ENCODE measurements around the gene GSG1L. TPM values are rescaled to one million over a fixed set of nuclear protein-coding genes. Genes with fewer than 3 reads are reported as not detected.

Gene GSG1L
- total and polyA plus RNA-seq, 9 donors: 1.5 to 4.3 (median 2.9) TPM

GRCh38 chr16:27868180-27868579 is 195.3 kb downstream of the GSG1L start:
- Histone ChIP-seq H3K36me3 (ENCODE audit: control insufficient read depth, insufficient read depth, low read length) (no peaks in the 10 kb centered on the region), H3K27ac (ENCODE audit: low read length) (no peak overlapping the region), H3K4me1 (ENCODE audit: control insufficient read depth, insufficient read depth, low read length) (no peaks in the 10 kb centered on the region), H3K4me3 (ENCODE audit: low read length) (no peak overlapping the region), H3K27me3 (ENCODE audit: control insufficient read depth, insufficient read depth, low read length) (no peaks in the 10 kb centered on the region), H3K9me3 (replicated peaks; ENCODE audit: control insufficient read depth, low read depth, low read length) (peaks cover 10% of the 10 kb centered on the region)
- no CpG with 5 or more reads among the region's 7 CpGs for WGBS (ENCODE audit: insufficient coverage)
- DNase-seq: no peak

- no peaks in the 10 kb centered on the region for H3K27me3 ChIP-seq (ENCODE audit: control insufficient read depth, insufficient read depth, low read length)
- DNase-seq: peak; percentile 6
- WGBS (ENCODE audit: insufficient coverage): 31% methylated on average over 19 of the region's 19 CpGs
Measured at GRCh38 chr16:27867122-27868110, 196.1 kb downstream of the GSG1L start.

GRCh38 chr16:27863377-27863776 is 200.1 kb downstream of the GSG1L start:
- H3K9me3 ChIP-seq (replicated peaks; ENCODE audit: control insufficient read depth, low read depth, low read length): peaks cover 19% of the 10 kb centered on the region
- WGBS (ENCODE audit: insufficient coverage): no CpG with 5 or more reads among the region's 1 CpG
- DNase-seq: no peak
- no peak overlapping the region for H3K27ac ChIP-seq (ENCODE audit: low read length)
- no peaks in the 10 kb centered on the region for H3K4me1 ChIP-seq (ENCODE audit: control insufficient read depth, insufficient read depth, low read length)
- no peaks in the 10 kb centered on the region for H3K27me3 ChIP-seq (ENCODE audit: control insufficient read depth, insufficient read depth, low read length)
- no peak overlapping the region for H3K4me3 ChIP-seq (ENCODE audit: low read length)
- no peaks in the 10 kb centered on the region for H3K36me3 ChIP-seq (ENCODE audit: control insufficient read depth, insufficient read depth, low read length)

More at GRCh38 chr16:27867122-27868110, 196.1 kb downstream of the GSG1L start:
- Histone ChIP-seq H3K9me3 (replicated peaks; ENCODE audit: control insufficient read depth, low read depth, low read length) (peaks cover 17% of the 10 kb centered on the region), H3K4me1 (ENCODE audit: control insufficient read depth, insufficient read depth, low read length) (no peaks in the 10 kb centered on the region), H3K4me3 (ENCODE audit: low read length) (no peak overlapping the region), H3K36me3 (ENCODE audit: control insufficient read depth, insufficient read depth, low read length) (no peaks in the 10 kb centered on the region), H3K27ac (ENCODE audit: low read length) (no peak overlapping the region)

GRCh38 chr16:27862953-27863352 is 200.6 kb downstream of the GSG1L start:
- no peak for DNase-seq
- Histone ChIP-seq H3K27ac (ENCODE audit: low read length) (no peak overlapping the region), H3K9me3 (replicated peaks; ENCODE audit: control insufficient read depth, low read depth, low read length) (peaks cover 19% of the 10 kb centered on the region), H3K4me3 (ENCODE audit: low read length) (no peak overlapping the region), H3K27me3 (ENCODE audit: control insufficient read depth, insufficient read depth, low read length) (no peaks in the 10 kb centered on the region), H3K36me3 (ENCODE audit: control insufficient read depth, insufficient read depth, low read length) (no peaks in the 10 kb centered on the region), H3K4me1 (ENCODE audit: control insufficient read depth, insufficient read depth, low read length) (no peaks in the 10 kb centered on the region)
- no CpG with 5 or more reads among the region's 1 CpG for WGBS (ENCODE audit: insufficient coverage)

GRCh38 chr16:27860091-27860490 is 203.4 kb downstream of the GSG1L start:
- Histone ChIP-seq H3K4me1 (ENCODE audit: control insufficient read depth, insufficient read depth, low read length) (no peaks in the 10 kb centered on the region), H3K36me3 (ENCODE audit: control insufficient read depth, insufficient read depth, low read length) (no peaks in the 10 kb centered on the region), H3K27me3 (ENCODE audit: control insufficient read depth, insufficient read depth, low read length) (no peaks in the 10 kb centered on the region), H3K27ac (ENCODE audit: low read length) (no peak overlapping the region), H3K4me3 (ENCODE audit: low read length) (no peak overlapping the region), H3K9me3 (replicated peaks; ENCODE audit: control insufficient read depth, low read depth, low read length) (peaks cover 19% of the 10 kb centered on the region)
- 77% methylated on average over 4 of the region's 7 CpGs for WGBS (ENCODE audit: insufficient coverage)
- DNase-seq: no peak

GRCh38 chr16:27859020-27859419 is 204.5 kb downstream of the GSG1L start:
- H3K4me1 ChIP-seq (ENCODE audit: control insufficient read depth, insufficient read depth, low read length): no peaks in the 10 kb centered on the region
- H3K9me3 ChIP-seq (replicated peaks; ENCODE audit: control insufficient read depth, low read depth, low read length): peaks cover 16% of the 10 kb centered on the region
- H3K27ac ChIP-seq (ENCODE audit: low read length): no peak overlapping the region
- DNase-seq: no peak
- H3K27me3 ChIP-seq (ENCODE audit: control insufficient read depth, insufficient read depth, low read length): no peaks in the 10 kb centered on the region
- no peak overlapping the region for H3K4me3 ChIP-seq (ENCODE audit: low read length)
- H3K36me3 ChIP-seq (ENCODE audit: control insufficient read depth, insufficient read depth, low read length): no peaks in the 10 kb centered on the region
- WGBS (ENCODE audit: insufficient coverage): 58% methylated on average over 7 of the region's 8 CpGs

- H3K36me3 ChIP-seq (ENCODE audit: control insufficient read depth, insufficient read depth, low read length): no peaks in the 10 kb centered on the region
- 50% methylated on average over 2 of the region's 3 CpGs for WGBS (ENCODE audit: insufficient coverage)
Measured at GRCh38 chr16:27853651-27854050, 209.9 kb downstream of the GSG1L start.

GRCh38 chr16:27853101-27853500 is 210.4 kb downstream of the GSG1L start:
- WGBS (ENCODE audit: insufficient coverage): 38% methylated on average over 7 of the region's 9 CpGs
- no peaks in the 10 kb centered on the region for H3K4me1 ChIP-seq (ENCODE audit: control insufficient read depth, insufficient read depth, low read length)
- DNase-seq: no peak
- no peaks in the 10 kb centered on the region for H3K9me3 ChIP-seq (replicated peaks; ENCODE audit: control insufficient read depth, low read depth, low read length)
- H3K4me3 ChIP-seq (ENCODE audit: low read length): no peak overlapping the region
- peaks cover 11% of the 10 kb centered on the region for H3K27me3 ChIP-seq (ENCODE audit: control insufficient read depth, insufficient read depth, low read length)
- no peaks in the 10 kb centered on the region for H3K36me3 ChIP-seq (ENCODE audit: control insufficient read depth, insufficient read depth, low read length)
- no peak overlapping the region for H3K27ac ChIP-seq (ENCODE audit: low read length)

More at GRCh38 chr16:27853651-27854050, 209.9 kb downstream of the GSG1L start:
- H3K9me3 ChIP-seq (replicated peaks; ENCODE audit: control insufficient read depth, low read depth, low read length): no peaks in the 10 kb centered on the region
- DNase-seq: no peak
- H3K4me1 ChIP-seq (ENCODE audit: control insufficient read depth, insufficient read depth, low read length): no peaks in the 10 kb centered on the region
- H3K27me3 ChIP-seq (ENCODE audit: control insufficient read depth, insufficient read depth, low read length): peaks cover 11% of the 10 kb centered on the region
- H3K4me3 ChIP-seq (ENCODE audit: low read length): no peak overlapping the region
- H3K27ac ChIP-seq (ENCODE audit: low read length): no peak overlapping the region

- no peaks in the 10 kb centered on the region for H3K36me3 ChIP-seq (ENCODE audit: control insufficient read depth, insufficient read depth, low read length)
- no peak overlapping the region for H3K27ac ChIP-seq (ENCODE audit: low read length)
- H3K4me1 ChIP-seq (ENCODE audit: control insufficient read depth, insufficient read depth, low read length): no peaks in the 10 kb centered on the region
- no peaks in the 10 kb centered on the region for H3K9me3 ChIP-seq (replicated peaks; ENCODE audit: control insufficient read depth, low read depth, low read length)
- DNase-seq: no peak
- WGBS (ENCODE audit: insufficient coverage): 63% methylated on average over 13 of the region's 13 CpGs
- H3K4me3 ChIP-seq (ENCODE audit: low read length): no peak overlapping the region
- peaks cover 11% of the 10 kb centered on the region for H3K27me3 ChIP-seq (ENCODE audit: control insufficient read depth, insufficient read depth, low read length)
Measured at GRCh38 chr16:27852681-27853080, 210.8 kb downstream of the GSG1L start.

- no peak overlapping the region for H3K27ac ChIP-seq (ENCODE audit: low read length)
- WGBS (ENCODE audit: insufficient coverage): 85% methylated on average over 7 of the region's 7 CpGs
- H3K4me3 ChIP-seq (ENCODE audit: low read length): no peak overlapping the region
- H3K4me1 ChIP-seq (ENCODE audit: control insufficient read depth, insufficient read depth, low read length): no peaks in the 10 kb centered on the region
- H3K9me3 ChIP-seq (replicated peaks; ENCODE audit: control insufficient read depth, low read depth, low read length): no peaks in the 10 kb centered on the region
- no peak for DNase-seq
- H3K36me3 ChIP-seq (ENCODE audit: control insufficient read depth, insufficient read depth, low read length): no peaks in the 10 kb centered on the region
- H3K27me3 ChIP-seq (ENCODE audit: control insufficient read depth, insufficient read depth, low read length): peaks cover 11% of the 10 kb centered on the region
Measured at GRCh38 chr16:27852116-27852515, 211.4 kb downstream of the GSG1L start.

Measured in muscle of leg (tissue), 11 donors.